K562 (cell line): ENCODE results near the gene DOCK4.

Source experiments
- CBX1 ChIP-seq: sonication (generic); IDR thresholded peaks from 2 replicates; pipeline ENCODE4 v1.6.1; 2016; ENCODE audit warnings: antibody characterized with exemption, low read depth, mild to moderate bottlenecking
- CHD7 ChIP-seq: fragments of 200-600 bp; sonication (generic); IDR thresholded peaks from one replicate; pipeline ENCODE4 v1.6.1; 2012; ENCODE audit warnings: mild to moderate bottlenecking, low read depth, low read length, inconsistent platforms
- POLR2AphosphoS5 ChIP-seq: IDR thresholded peaks from 2 replicates; pipeline ENCODE4 v1.6.1; 2011; ENCODE audit warnings: mild to moderate bottlenecking, low read depth, low read length, moderate library complexity; ENCODE audit not compliant: control insufficient read depth, insufficient read depth
- TCF7 ChIP-seq: sonication (generic); IDR thresholded peaks from 2 replicates; pipeline ENCODE4 v1.6.1; 2016; ENCODE audit warnings: antibody characterized with exemption, borderline replicate concordance
- TF ChIP-seq, protein P1 (sequence below): fragments of 250-450 bp; sonication (Bioruptor Pico); IDR thresholded peaks from 2 replicates; pipeline ENCODE4 v1.4.0; 2020

DNA sequence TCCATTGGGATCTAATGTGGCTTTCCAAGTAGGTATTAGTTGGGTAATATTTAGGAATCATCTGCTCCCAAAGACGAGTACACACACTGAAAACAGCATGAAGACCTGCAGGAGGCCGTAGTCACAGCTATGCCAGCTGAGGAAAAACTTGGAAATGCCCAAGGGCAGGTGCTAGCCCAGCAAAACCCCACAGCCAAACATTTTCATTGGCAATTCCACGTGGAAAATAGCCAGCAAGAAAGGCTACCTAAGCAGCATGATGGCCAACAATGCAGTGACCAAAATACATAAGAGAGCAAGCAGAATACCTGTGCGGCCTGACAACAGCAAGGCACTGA lies 32.7 kb downstream of the DOCK4 start:
- no peak for TF ChIP-seq TCF7
- TF ChIP-seq, protein P1, sequence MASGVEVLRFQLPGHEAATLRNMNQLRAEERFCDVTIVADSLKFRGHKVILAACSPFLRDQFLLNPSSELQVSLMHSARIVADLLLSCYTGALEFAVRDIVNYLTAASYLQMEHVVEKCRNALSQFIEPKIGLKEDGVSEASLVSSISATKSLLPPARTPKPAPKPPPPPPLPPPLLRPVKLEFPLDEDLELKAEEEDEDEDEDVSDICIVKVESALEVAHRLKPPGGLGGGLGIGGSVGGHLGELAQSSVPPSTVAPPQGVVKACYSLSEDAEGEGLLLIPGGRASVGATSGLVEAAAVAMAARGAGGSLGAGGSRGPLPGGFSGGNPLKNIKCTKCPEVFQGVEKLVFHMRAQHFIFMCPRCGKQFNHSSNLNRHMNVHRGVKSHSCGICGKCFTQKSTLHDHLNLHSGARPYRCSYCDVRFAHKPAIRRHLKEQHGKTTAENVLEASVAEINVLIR = no peak
- no peak for TF ChIP-seq CHD7
- TF ChIP-seq POLR2AphosphoS5 = no peak
- TF ChIP-seq CBX1 = no peak
